K562 (cell line): Measurements from ENCODE around the gene TNFAIP1. TPM values are rescaled to one million over a fixed set of nuclear protein-coding genes. Genes with fewer than 3 reads are reported as not detected.

Experiments used
- BHLHE40 ChIP-seq: IDR thresholded peaks from 2 replicates; pipeline ENCODE4 v1.6.1; 2011; ENCODE audit warnings: low read length, improper control_type of control experiment
- DMBX1 ChIP-seq: fragments of 250-450 bp; sonication (Bioruptor Pico); IDR thresholded peaks from 2 replicates; pipeline ENCODE4 v1.8.0; 2022; ENCODE audit warnings: inconsistent platforms, mild to moderate bottlenecking, moderate library complexity, borderline replicate concordance
- E4F1 ChIP-seq: fragments of 250-450 bp; sonication (Bioruptor Pico); IDR thresholded peaks from 2 replicates; pipeline ENCODE4 v1.5.0; 2021; ENCODE audit warnings: mild to moderate bottlenecking, borderline replicate concordance
- ETV6 ChIP-seq, 3 experiments: fragments of 150-350 bp in 1 of 3; sonication (generic) in 1 of 3; formaldehyde crosslinking in 1 of 3; IDR thresholded peaks; 2 replicates each; pipeline versions ENCODE4 v1.6.1 to v1.8.0; 2014 to 2022; ENCODE audit warnings: borderline replicate concordance in 2 of 3, low read depth in 2 of 3, antibody characterized with exemption in 1 of 3, low read length in 1 of 3, mild to moderate bottlenecking in 1 of 3, missing genetic modification reagents in 1 of 3
- GABPA ChIP-seq: fragments of 200-800 bp; sonication (Bioruptor generic); conservative IDR thresholded peaks from 2 replicates; pipeline ENCODE4 v1.6.1; 2016; ENCODE audit warnings: low read depth, missing genetic modification characterization, missing compliant biosample characterization
- HNRNPH1 ChIP-seq: fragments of 200-400 bp; formaldehyde crosslinking; optimal IDR thresholded peaks from 2 replicates; pipeline ENCODE3; 2017; ENCODE audit warnings: low read depth, mild to moderate bottlenecking, low read length, moderate library complexity
- MAZ ChIP-seq, 2 experiments: fragments of 450-650 bp in 1 of 2; sonication (generic) in 1 of 2; formaldehyde crosslinking; IDR thresholded peaks in 1 of 2; conservative IDR thresholded peaks in 1 of 2; 2 replicates each; pipeline versions ENCODE4 v1.4.0 to v1.5.0; 2020; ENCODE audit warnings: mild to moderate bottlenecking in 1 of 2, missing genetic modification reagents in 1 of 2
- MYBL2 ChIP-seq, 2 experiments: fragments of 450-650 bp in 1 of 2; sonication (generic) in 1 of 2; formaldehyde crosslinking in 1 of 2; IDR thresholded peaks; 2 replicates each; pipeline versions ENCODE4 v1.6.1 to v1.8.1; 2017 to 2022; ENCODE audit warnings: borderline replicate concordance in 1 of 2, inconsistent platforms in 1 of 2, low read depth in 1 of 2, mild to moderate bottlenecking in 1 of 2, missing genetic modification reagents in 1 of 2, moderate library complexity in 1 of 2
- NBN ChIP-seq: fragments of 450-650 bp; IDR thresholded peaks from 2 replicates; pipeline ENCODE4 v1.6.1; 2016; ENCODE audit warnings: low read depth, mild to moderate bottlenecking
- NFE2L1 ChIP-seq: fragments of 450-650 bp; IDR thresholded peaks from 2 replicates; pipeline ENCODE4 v1.6.1; 2016; ENCODE audit warnings: missing genetic modification characterization, low read depth, mild to moderate bottlenecking, missing compliant biosample characterization, moderate library complexity, borderline replicate concordance
- RBM25 ChIP-seq: fragments of 200-400 bp; formaldehyde crosslinking; IDR thresholded peaks from 2 replicates; pipeline ENCODE4 v1.6.1; 2018; ENCODE audit warnings: low read length, low read depth, moderate library complexity; ENCODE audit not compliant: severe bottlenecking
- SMARCE1 ChIP-seq: fragments of 450-650 bp; IDR thresholded peaks from 2 replicates; pipeline ENCODE4 v1.7.1; 2016; ENCODE audit warnings: mild to moderate bottlenecking
- SNAPC5 ChIP-seq: fragments of 250-450 bp; sonication (Bioruptor Pico); IDR thresholded peaks from 2 replicates; pipeline ENCODE4 v1.8.0; 2021; ENCODE audit warnings: moderate library complexity, mild to moderate bottlenecking, inconsistent platforms
- THRB ChIP-seq: fragments of 450-650 bp; formaldehyde crosslinking; conservative IDR thresholded peaks from 2 replicates; pipeline ENCODE4 v1.4.0; 2022; ENCODE audit warnings: mild to moderate bottlenecking, missing genetic modification characterization
- ZNF3 ChIP-seq: fragments of 250-450 bp; sonication (Bioruptor Pico); IDR thresholded peaks from 2 replicates; pipeline ENCODE4 v1.5.0; 2021; ENCODE audit warnings: mild to moderate bottlenecking, moderate library complexity
- ZNF639 ChIP-seq, 2 experiments: fragments of 200-800 bp in 1 of 2; sonication (Bioruptor generic) in 1 of 2; sonication (generic) in 1 of 2; formaldehyde crosslinking in 1 of 2; IDR thresholded peaks in 1 of 2; conservative IDR thresholded peaks in 1 of 2; 2 replicates each; pipeline versions ENCODE4 v1.5.0 to v1.6.1; 2016 to 2020; ENCODE audit warnings: missing compliant biosample characterization in 1 of 2, missing genetic modification characterization in 1 of 2, missing genetic modification reagents in 1 of 2
- ZNF785 ChIP-seq: fragments of 250-450 bp; sonication (Bioruptor Pico); IDR thresholded peaks from 2 replicates; pipeline ENCODE4 v1.4.0; 2020; ENCODE audit warnings: mild to moderate bottlenecking
- polyA plus RNA-seq, 8 experiments: library from polyadenylated mRNA; depleted of rRNA in 4 of 8; stranded (reverse) in 5 of 8; unstranded in 3 of 8; fragments of >200 nt; fragmentation: Nextera tagmentation in 2 of 8; fragmentation: Illumina TruSeq in 1 of 8; extraction: Ambion mirVana in 2 of 8; extraction: Trizol in 1 of 8; gene quantifications; 2 replicates each; pipeline versions ENCODE4 v1.2.1 to v1.2.3, GENCODE V29; 2011 to 2014; ENCODE audit warnings: inconsistent platforms in 1 of 8, missing spikeins in 1 of 8
- total RNA-seq, 7 experiments: library from RNA; depleted of rRNA in 6 of 7; stranded (reverse); fragments of >200 nt in 6 of 7; fragmentation: Illumina TruSeq in 2 of 7; extraction: Trizol in 2 of 7; gene quantifications; 2 replicates each; pipeline versions ENCODE4 v1.2.1 to v1.2.3, GENCODE V29; 2011 to 2021; ENCODE audit warnings: low replicate concordance in 1 of 7

TNFAIP1 gene
- total and polyA plus RNA-seq, 9 of the 15 experiments (the other 6 are each of a cell fraction or from before 2014, with no cell fraction given), result 2.1 to 20.1 (median 8.2) TPM

- no peak for TF ChIP-seq MYBL2 (IDR thresholded peaks at IDR 0.05; ENCODE audit: low read depth)
- no peak for TF ChIP-seq MYBL2 (CRISPR knock-in tag; IDR thresholded peaks at IDR 0.05; ENCODE audit: borderline replicate concordance)
- TF ChIP-seq THRB (CRISPR knock-in tag), result peak; percentile 81; the same call in 1 of the 2 replicates
- TF ChIP-seq HNRNPH1, result no peak
- no peak for TF ChIP-seq RBM25
- TF ChIP-seq SMARCE1, result no peak
- TF ChIP-seq NFE2L1 (tag), result no peak
- no peak for TF ChIP-seq ZNF785 (CRISPR knock-in tag)
- peak; percentile 82 to 88 for TF ChIP-seq MAZ (CRISPR knock-in tag; conservative IDR thresholded peaks at IDR 0.05 in 1 of 2, IDR thresholded peaks at IDR 0.05 in 1 of 2)
- TF ChIP-seq E4F1 (CRISPR knock-in tag), result no peak
- TF ChIP-seq ZNF3 (CRISPR knock-in tag), result no peak
- peak; percentile 99 for TF ChIP-seq GABPA (tag)
- peak in 1 of 2 experiments; percentile 82; a peak in 2 of 4 replicates for TF ChIP-seq ZNF639 (CRISPR knock-in tag; conservative IDR thresholded peaks at IDR 0.05 in 1 of 2, IDR thresholded peaks at IDR 0.05 in 1 of 2)
- TF ChIP-seq BHLHE40, result no peak
- no peak for TF ChIP-seq SNAPC5
- TF ChIP-seq DMBX1 (CRISPR knock-in tag), result peak; percentile 67; the same call in 1 of the 2 replicates
- TF ChIP-seq NBN, result peak; percentile 98
- TF ChIP-seq ETV6 (IDR thresholded peaks at IDR 0.05; ENCODE audit: borderline replicate concordance in 1 of 2, low read depth in 2 of 2, low read length in 1 of 2), result no peak
- TF ChIP-seq ETV6 (CRISPR knock-in tag; IDR thresholded peaks at IDR 0.05; ENCODE audit: borderline replicate concordance), result no peak
These were observed at the start of gene TNFAIP1, which contains the start of gene IFT20 (continued) for GRCh38 chr17:28335201-28335958.
